Adipocyte (in vitro differentiated cells): Measurements from ENCODE around the gene NET1.
A peak's percentile ranks its signal among the peaks of the same experiment; 100 is the strongest.

Experiments
- DNase-seq: peaks from one replicate; pipeline ENCODE4 v3.0.0-alpha.2; 2015; ENCODE audit warnings: low read depth
- H3K27me3 ChIP-seq: replicated peaks from 2 replicates; pipeline ENCODE4 v1.7.0; 2013; ENCODE audit warnings: mild to moderate bottlenecking, low read length, moderate library complexity; ENCODE audit not compliant: control insufficient read depth, insufficient read depth
- H3K36me3 ChIP-seq: 2 replicates; pipeline ENCODE4 v1.7.0; 2013; ENCODE audit warnings: low read length, mild to moderate bottlenecking, moderate library complexity; ENCODE audit not compliant: control insufficient read depth, insufficient read depth, severe bottlenecking
- H3K4me1 ChIP-seq: 2 replicates; pipeline ENCODE4 v1.7.0; 2013; ENCODE audit warnings: mild to moderate bottlenecking, low read length, moderate library complexity; ENCODE audit not compliant: control insufficient read depth, insufficient read depth
- H3K4me3 ChIP-seq: 2 replicates; pipeline ENCODE4 v1.7.0; 2013; ENCODE audit warnings: mild to moderate bottlenecking, low read length, moderate library complexity
- H3K9ac ChIP-seq: 2 replicates; pipeline ENCODE4 v1.7.0; 2013; ENCODE audit warnings: mild to moderate bottlenecking, low read length, moderate library complexity
- H3K9me3 ChIP-seq: 2 replicates; pipeline ENCODE4 v1.7.0; 2013; ENCODE audit warnings: mild to moderate bottlenecking, low read length, moderate library complexity; ENCODE audit not compliant: control insufficient read depth

The NET1 gene

DNA sequence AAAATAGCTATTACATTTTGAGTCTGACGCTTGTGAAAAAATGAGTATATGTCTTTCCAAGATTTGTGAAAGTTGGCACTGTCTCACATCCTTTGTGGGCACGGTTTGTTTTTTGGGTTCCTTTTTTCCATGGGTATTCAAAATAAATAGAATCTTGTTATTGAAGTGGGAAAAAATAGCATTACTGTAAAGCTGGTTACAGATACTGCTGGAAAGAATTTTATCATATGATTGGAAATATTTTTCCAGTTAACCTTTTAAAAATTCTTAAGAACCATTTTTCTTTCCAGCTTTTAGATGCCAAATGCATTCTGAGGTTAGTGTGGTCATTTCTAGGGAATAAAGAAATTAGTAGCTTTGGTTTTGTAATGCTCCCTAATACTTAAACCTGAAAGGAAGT, 11.4 kb downstream of the NET1 start:
- Histone ChIP-seq H3K36me3 (no peaks in the 10 kb centered on the region), H3K9me3 (peaks cover 7% of the 10 kb centered on the region), H3K4me1 (peaks cover 11% of the 10 kb centered on the region), H3K4me3 (no peak overlapping the region), H3K9ac (no peak overlapping the region), H3K27me3 (no peaks in the 10 kb centered on the region)
- DNase-seq: no peak

DNA sequence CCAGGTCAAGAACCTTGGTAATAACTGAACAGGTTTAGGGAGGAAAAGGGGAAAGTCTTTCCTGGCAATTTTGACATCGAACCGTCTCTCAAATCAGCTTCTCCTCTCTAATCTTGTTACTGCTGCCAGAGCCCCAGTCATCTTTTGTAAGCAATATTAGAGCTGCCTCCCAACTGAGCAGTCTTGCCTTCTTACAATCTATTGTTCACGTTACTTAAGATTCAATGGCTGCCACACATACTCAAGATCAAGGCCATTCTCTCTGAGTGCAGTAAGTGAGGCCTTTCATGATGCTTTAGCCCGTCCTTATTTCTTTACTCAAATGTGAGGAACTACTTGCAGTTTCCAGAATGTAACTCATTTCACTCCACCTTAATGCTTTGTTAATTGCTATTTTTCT, 12.4 kb downstream of the NET1 start:
- no peak overlapping the region for H3K9ac ChIP-seq
- H3K9me3 ChIP-seq: no peaks in the 10 kb centered on the region
- H3K36me3 ChIP-seq: no peaks in the 10 kb centered on the region
- H3K4me1 ChIP-seq: peaks cover 11% of the 10 kb centered on the region
- no peak overlapping the region for H3K4me3 ChIP-seq
- DNase-seq: no peak
- no peaks in the 10 kb centered on the region for H3K27me3 ChIP-seq

DNA sequence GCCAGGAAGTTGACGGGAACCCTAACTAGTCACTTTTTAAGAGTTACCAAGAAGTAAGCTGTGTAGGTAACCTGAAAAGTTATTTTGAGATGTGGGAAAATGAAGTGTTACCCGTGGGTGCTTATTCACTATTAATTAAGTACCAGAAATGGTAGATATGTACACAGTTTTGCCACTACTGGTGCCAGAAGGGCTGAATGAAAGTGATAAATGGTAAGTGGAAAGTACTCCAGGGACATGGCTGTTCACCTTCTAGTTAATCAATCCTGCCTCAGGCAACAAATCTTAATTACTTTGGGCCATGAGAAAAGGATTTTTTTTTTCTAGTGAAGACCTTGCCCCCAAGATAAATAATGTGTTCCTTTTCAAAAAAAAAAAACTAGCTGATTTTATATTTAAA, 15.8 kb downstream of the NET1 start:
- Histone ChIP-seq H3K4me3 (no peak overlapping the region), H3K9me3 (no peaks in the 10 kb centered on the region), H3K36me3 (no peaks in the 10 kb centered on the region)

DNA sequence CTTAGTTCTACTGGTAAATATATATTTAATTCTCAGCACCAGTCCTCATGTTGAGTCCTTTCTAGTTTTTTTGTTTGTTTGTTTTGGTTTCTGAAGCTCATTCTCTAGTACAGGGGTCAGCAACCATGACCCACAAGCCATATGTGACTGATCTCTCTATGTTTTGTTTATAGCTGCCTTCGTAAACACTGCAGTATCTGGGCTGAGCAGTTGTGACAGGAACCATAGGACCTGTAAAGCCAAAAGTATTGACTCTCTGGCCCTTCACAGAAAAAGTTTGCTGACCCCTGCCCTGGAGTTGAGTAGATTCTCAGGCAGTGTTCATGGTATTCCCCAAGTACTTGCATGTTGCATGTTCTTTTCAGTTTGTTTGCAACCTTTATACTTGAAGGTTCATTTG, 20.8 kb downstream of the NET1 start:
- H3K36me3 ChIP-seq: no peaks in the 10 kb centered on the region
- H3K4me3 ChIP-seq: no peak overlapping the region
- no peaks in the 10 kb centered on the region for H3K27me3 ChIP-seq
- H3K9ac ChIP-seq: peak overlapping the region; percentile 31
- no peak for DNase-seq
- no peaks in the 10 kb centered on the region for H3K9me3 ChIP-seq
- peaks cover 11% of the 10 kb centered on the region for H3K4me1 ChIP-seq

More for the DNA sequence above, 15.8 kb downstream of the NET1 start:
- peaks cover 13% of the 10 kb centered on the region for H3K4me1 ChIP-seq
- DNase-seq: no peak
- no peak overlapping the region for H3K9ac ChIP-seq
- no peaks in the 10 kb centered on the region for H3K27me3 ChIP-seq

DNA sequence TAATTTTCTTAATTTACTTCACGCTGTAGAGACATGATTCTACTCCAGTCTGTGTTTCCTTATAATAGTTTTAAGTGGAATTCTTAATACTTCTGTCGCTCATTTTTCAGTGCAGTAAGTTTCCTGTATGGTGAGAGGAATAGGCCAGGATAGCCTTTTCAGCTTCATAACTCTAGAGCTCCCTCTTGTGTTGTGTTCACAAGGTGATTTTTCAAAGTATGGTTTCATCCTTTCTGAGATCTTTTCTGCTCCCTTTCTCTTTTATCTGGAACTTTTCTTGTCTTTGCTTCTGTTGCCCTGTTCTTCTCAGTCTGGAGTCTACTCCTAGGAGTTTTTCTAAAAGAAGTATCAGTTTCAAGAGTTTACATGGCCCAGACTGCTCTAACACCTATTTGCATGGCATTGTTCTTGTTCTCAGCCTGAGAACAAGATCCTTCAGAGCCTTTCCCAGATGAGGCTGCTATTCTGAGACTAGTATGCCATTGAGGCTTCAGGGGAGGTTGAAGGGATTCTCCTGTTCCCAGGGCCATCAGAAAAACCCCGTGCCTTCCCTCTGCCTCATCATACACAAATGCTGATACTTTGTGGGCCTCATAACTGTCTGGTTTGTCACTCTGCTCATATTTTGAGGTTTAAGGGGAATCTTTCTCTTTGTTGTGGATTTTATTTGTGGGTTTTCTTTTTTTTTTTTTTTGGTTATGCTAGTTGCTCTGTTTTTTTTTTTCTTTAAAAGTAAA, 21.8 kb downstream of the NET1 start:
- Histone ChIP-seq H3K4me1 (peaks cover 11% of the 10 kb centered on the region), H3K9me3 (no peaks in the 10 kb centered on the region), H3K9ac (peak overlapping the region; percentile 31), H3K36me3 (no peaks in the 10 kb centered on the region), H3K4me3 (no peak overlapping the region), H3K27me3 (no peaks in the 10 kb centered on the region)
- DNase-seq: peak; percentile 81

DNA sequence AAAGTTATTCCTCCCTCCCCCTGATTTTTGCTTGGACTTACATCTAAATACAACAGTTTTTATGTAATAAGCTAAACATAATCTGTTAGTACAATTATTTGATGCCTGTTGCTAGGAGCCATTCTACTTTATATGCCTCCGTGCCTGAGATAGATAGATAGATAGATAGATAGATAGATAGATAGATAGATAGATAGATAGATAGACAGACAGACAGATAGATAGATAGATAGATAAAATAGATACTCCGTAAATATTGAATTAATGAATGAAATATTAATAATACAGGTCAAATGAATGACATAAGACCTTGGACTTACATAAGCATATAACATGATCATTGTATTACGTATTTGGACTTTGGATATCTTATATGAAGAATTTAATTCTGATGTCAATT, 23.0 kb downstream of the NET1 start:
- no peak overlapping the region for H3K4me3 ChIP-seq
- no peak for DNase-seq
- H3K9me3 ChIP-seq: no peaks in the 10 kb centered on the region
- no peaks in the 10 kb centered on the region for H3K36me3 ChIP-seq
- peaks cover 11% of the 10 kb centered on the region for H3K4me1 ChIP-seq
- no peak overlapping the region for H3K9ac ChIP-seq
- H3K27me3 ChIP-seq: no peaks in the 10 kb centered on the region

DNA sequence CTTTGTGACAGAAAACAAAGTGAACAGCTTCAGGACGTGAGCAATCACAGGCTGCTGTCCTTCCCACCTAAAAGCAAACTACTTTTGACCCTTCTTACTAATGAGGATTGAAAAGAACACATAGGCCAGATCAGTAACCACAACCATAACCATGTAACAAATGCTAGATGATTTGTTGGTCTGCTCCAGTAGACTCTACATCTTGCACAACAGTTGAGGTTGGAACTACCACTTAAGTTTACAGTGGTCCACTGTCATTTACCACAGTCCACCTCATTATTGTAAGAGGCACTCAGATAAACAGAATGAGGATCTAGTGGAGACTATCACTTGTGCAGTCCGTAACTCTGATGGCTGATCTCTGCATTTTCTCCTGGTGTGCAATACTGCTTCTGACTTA, 27.8 kb downstream of the NET1 start:
- DNase-seq: no peak
- H3K4me1 ChIP-seq: no peaks in the 10 kb centered on the region
- no peaks in the 10 kb centered on the region for H3K27me3 ChIP-seq
- no peaks in the 10 kb centered on the region for H3K36me3 ChIP-seq
- no peak overlapping the region for H3K4me3 ChIP-seq
- no peak overlapping the region for H3K9ac ChIP-seq
- H3K9me3 ChIP-seq: no peaks in the 10 kb centered on the region

DNA sequence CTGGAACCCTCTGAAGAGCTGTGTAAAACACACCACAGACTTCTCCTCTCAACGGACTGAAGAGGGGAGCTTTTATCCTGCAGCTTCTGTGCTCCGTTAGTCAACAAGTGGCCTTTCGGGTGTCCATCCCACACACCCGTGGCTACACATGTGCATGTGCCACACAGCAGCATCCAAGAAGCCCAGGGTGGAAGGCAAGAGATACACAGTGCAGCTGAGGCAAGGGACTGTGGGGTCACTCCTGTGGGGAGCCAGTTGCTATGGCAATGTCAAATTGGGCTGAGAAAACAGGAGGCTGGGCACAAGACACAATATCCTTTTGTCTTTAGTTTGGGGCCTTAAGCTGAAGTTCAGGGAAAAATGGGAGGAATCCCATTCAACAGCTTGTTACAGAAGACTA, 28.7 kb downstream of the NET1 start:
- no peak for DNase-seq
- Histone ChIP-seq H3K4me3 (no peak overlapping the region), H3K27me3 (no peaks in the 10 kb centered on the region), H3K9me3 (no peaks in the 10 kb centered on the region), H3K4me1 (peaks cover 3% of the 10 kb centered on the region), H3K36me3 (no peaks in the 10 kb centered on the region), H3K9ac (no peak overlapping the region)

DNA sequence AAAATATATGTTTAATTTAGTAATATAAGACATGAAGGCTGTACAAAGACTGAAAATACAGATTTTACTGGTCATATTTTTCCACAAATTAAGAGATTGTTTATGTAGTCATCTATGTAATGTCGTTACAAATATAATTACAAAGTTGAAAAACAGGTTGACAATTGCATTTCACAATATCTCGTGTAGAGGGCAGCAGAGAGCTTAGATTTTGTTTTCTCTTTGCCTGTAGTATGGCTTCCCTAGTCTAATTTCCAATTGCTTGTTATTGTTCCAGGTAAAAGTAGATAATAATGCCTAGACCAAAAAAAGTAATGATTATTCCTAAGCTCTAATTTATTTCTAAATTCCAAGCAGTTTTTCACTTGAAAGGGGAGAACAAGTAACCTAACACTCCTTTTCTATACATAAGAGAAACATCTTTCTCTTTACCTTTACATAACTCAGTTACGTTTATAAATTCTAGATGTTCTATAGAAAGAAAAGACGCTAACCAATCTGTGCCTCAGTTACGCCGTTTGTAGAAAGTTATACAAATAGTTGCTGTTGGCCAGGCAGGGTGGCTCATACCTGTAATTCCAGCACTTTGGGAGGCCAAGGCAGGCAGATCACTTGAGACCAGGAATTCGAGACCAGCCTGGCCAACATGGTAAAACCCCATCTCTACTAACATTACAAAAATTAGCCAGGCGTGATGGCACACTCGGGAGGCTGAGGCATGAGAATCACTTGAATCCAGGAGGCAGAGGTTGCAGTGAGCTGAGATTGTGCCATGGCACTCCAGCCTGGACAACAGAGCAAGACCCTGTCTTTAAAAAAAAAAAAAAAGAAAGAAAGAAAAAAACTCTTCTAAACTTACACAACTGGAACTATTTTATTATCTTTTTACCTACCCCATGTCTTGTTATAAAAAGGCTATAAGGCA, 30.0 kb downstream of the NET1 start:
- H3K4me1 ChIP-seq: peaks cover 5% of the 10 kb centered on the region
- peak; percentile 83 for DNase-seq
- H3K36me3 ChIP-seq: no peaks in the 10 kb centered on the region

DNA sequence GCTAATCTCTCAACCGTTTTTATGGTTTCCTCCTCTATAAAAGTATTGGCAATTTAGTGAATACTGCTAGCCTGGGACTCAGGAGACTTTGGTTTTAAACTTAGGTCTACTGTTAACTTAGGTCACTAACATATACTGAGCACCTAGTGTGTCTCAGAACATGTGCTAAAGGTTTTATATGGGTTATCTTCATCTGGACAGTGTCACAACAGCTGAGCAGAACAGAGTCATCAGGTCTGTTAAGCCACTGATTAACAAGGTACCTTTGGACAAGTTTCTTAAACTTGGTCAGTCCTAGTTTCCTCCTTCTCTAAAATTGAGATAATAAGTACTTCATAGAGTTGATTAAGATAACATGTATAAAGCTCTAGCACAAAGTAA, 30.6 kb downstream of the NET1 start:
- no peaks in the 10 kb centered on the region for H3K27me3 ChIP-seq
- H3K9me3 ChIP-seq: no peaks in the 10 kb centered on the region
- H3K4me3 ChIP-seq: no peak overlapping the region
- H3K36me3 ChIP-seq: no peaks in the 10 kb centered on the region
- peaks cover 5% of the 10 kb centered on the region for H3K4me1 ChIP-seq
- DNase-seq: no peak
- no peak overlapping the region for H3K9ac ChIP-seq

More for the DNA sequence above, 30.0 kb downstream of the NET1 start:
- no peaks in the 10 kb centered on the region for H3K9me3 ChIP-seq
- no peaks in the 10 kb centered on the region for H3K27me3 ChIP-seq
- H3K4me3 ChIP-seq: no peak overlapping the region
- H3K9ac ChIP-seq: no peak overlapping the region

DNA sequence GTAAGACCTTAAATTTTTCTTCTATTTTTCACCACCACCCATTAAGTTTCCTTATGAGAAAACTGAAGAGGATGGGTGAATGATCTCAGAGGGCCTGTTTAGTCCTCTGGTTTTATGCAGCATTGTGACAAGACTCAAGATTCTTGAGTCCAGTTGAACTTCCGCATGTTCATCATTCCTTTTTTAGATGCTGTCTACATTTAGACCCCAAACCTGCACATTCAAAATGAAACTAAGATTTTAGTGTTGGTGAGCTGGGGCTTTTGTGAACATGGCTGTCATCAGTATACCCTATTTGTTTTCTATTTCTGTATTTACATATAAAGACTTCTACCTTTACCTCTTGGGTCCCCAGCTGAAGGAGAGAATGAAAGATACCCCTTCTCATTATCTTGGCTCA, 31.1 kb downstream of the NET1 start:
- DNase-seq: no peak
- no peaks in the 10 kb centered on the region for H3K27me3 ChIP-seq
- peaks cover 9% of the 10 kb centered on the region for H3K4me1 ChIP-seq
- H3K36me3 ChIP-seq: no peaks in the 10 kb centered on the region
- H3K9me3 ChIP-seq: no peaks in the 10 kb centered on the region
- no peak overlapping the region for H3K4me3 ChIP-seq
- H3K9ac ChIP-seq: no peak overlapping the region
